ACC112 (cell line): ENCODE measurements around the gene ATXN7L3.
"Not testable (repeated sequence)": the region's sequence is repeated elsewhere in the genome, so short reads cannot be mapped to it uniquely, and the experiment has no call there.

Experiments used
- H2AFZ ChIP-seq: fragments of 200-600 bp; sonication (generic); one replicate; pipeline ENCODE4 v1.6.0; 2017; ENCODE audit warnings: antibody characterized with exemption, low read length; ENCODE audit not compliant: unreplicated experiment
- H3K27ac ChIP-seq: fragments of 200-600 bp; sonication (generic); 2 replicates; pipeline ENCODE4 v1.5.1; 2014; ENCODE audit warnings: low read depth, mild to moderate bottlenecking, antibody characterized with exemption, low read length, moderate library complexity
- H3K27me3 ChIP-seq: fragments of 200-600 bp; sonication (generic); 2 replicates; pipeline ENCODE4 v1.6.1; 2014; ENCODE audit warnings: mild to moderate bottlenecking, antibody characterized with exemption, low read length, moderate library complexity, mixed read lengths; ENCODE audit not compliant: insufficient read depth
- H3K36me3 ChIP-seq: fragments of 200-600 bp; sonication (generic); 2 replicates; pipeline ENCODE4 v1.6.1; 2016; ENCODE audit warnings: mild to moderate bottlenecking, antibody characterized with exemption, low read length, moderate library complexity, mixed read lengths; ENCODE audit not compliant: insufficient read depth
- H3K4me1 ChIP-seq: fragments of 200-600 bp; sonication (generic); one replicate; pipeline ENCODE4 v1.6.1; 2016; ENCODE audit warnings: low read length, mixed read lengths; ENCODE audit not compliant: insufficient read depth, unreplicated experiment, control insufficient read depth
- H3K4me3 ChIP-seq: fragments of 200-600 bp; sonication (generic); 2 replicates; pipeline ENCODE4 v1.5.1; 2014; ENCODE audit warnings: mild to moderate bottlenecking, low read depth, low read length
- H3K79me2 ChIP-seq: fragments of 200-600 bp; sonication (generic); one replicate; pipeline ENCODE4 v1.6.0; 2016; ENCODE audit warnings: low read length; ENCODE audit not compliant: control insufficient read depth, unreplicated experiment, insufficient read depth

ATXN7L3 gene

DNA sequence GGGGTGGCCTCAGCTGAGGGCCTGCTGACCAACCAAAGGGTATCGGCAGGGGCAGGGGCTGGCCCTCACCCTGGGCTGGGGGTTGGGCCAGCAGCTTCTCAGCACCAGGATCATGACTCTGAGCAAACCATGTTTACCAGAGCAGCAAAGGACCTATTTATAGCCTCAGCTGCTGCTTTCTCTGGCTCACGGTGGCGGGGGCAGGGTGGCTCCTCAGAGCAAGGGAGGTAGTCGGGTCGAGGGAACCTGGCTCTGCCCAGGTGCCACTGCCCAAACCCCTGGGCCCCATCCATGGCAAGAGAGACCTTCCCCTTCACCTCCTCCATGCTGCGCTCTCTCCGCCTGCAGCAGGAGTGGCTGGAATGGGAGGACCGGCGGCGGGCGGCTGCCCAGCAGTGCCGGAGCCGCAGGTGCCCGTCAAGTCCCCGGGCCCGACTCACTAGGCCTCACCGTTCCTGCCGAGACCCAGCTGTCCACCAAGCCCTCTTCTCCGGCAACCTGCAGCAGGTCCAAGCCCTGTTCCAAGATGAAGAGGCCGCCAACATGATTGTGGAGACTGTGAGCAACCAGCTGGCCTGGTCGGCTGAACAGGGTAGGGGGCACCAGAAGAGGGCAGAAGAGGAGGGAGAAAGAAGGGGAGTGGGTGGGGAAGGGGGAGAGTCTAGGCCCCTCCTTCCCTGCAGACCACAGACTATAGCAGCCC lies 29.0 kb downstream of the ATXN7L3 start, which contains the start of gene ASB16:
Gene ASB16, plus strand, starts transcription at position 206 of the 703 bp plus-strand sequence. Its CDS starts 86 bp downstream, at position 292.
- Histone ChIP-seq H3K27ac (no peak within 1 kb of the TSS), H3K36me3 (0 out of 2 replicates have a peak, but pooled peaks cover 3% of the 10 kb centered on the region), H2AFZ (no peak within 1 kb of the TSS), H3K4me3 (no peak within 1 kb of the TSS), H3K79me2 (no peaks in the 10 kb centered on the region), H3K27me3 (no peaks in the 10 kb centered on the region), H3K4me1 (peaks cover 11% of the 10 kb centered on the region)

DNA sequence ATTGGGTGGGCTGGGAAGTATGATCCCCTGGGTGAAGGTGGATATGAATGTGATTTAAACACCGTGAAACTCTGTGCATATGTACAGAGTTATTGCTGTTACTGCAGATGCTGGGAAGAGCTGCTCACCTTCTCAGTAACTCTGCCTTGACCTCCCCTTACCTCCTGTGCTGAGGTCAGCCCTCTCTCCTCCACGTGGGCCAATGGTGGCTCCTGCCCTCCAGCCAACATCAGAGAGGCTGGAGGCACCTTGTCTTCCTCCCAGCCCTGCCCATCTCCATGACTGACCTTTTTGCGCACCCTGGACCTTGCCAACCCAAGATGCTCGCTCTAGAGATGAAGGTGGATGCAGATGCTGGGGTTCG lies 29.6 kb downstream of the ATXN7L3 start:
- H3K27me3 ChIP-seq, result no peaks in the 10 kb centered on the region
- H3K27ac ChIP-seq, result no peak overlapping the region
- no peaks in the 10 kb centered on the region for H3K79me2 ChIP-seq
- H3K4me1 ChIP-seq, result peaks cover 11% of the 10 kb centered on the region
- H2AFZ ChIP-seq, result no peak overlapping the region
- no peaks in the 10 kb centered on the region for H3K36me3 ChIP-seq
- no peak overlapping the region for H3K4me3 ChIP-seq

DNA sequence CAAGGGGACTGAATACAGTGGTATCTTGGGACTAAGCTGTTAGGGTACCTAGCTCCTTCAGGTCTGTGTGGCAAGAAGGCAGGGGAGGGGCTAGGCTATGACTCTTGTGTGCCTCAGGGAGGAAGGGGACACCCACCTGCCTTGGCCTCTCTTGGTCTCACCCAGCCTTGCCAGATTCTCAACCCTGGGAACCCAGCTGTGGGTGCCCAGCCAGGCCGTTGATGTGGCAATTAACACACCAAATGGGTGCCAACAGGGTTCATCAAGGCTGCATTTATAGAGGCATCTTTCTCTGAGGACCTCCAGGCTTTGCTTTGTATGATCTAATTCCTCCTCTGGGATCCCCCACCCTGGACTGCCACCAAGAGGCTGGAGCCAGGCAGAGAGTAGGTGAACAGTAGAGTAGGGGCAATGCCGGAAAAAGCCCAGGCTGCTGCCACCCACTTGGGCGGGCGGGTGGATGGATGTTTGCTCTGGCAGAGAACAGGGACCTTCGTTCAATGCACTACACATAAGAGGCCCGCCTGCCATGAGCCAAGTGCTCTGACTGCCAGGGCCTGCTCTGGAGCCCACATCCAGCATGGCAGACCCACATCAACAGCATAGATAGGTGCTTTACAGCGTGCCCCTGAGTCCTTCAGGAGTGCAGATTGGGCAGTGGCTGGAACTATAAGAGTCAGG lies 32.4 kb downstream of the ATXN7L3 start:
- Histone ChIP-seq H3K4me3 (no peak overlapping the region), H2AFZ (no peak overlapping the region), H3K4me1 (peaks cover 11% of the 10 kb centered on the region), H3K27me3 (no peaks in the 10 kb centered on the region), H3K79me2 (no peaks in the 10 kb centered on the region), H3K27ac (no peak overlapping the region), H3K36me3 (no peaks in the 10 kb centered on the region)

DNA sequence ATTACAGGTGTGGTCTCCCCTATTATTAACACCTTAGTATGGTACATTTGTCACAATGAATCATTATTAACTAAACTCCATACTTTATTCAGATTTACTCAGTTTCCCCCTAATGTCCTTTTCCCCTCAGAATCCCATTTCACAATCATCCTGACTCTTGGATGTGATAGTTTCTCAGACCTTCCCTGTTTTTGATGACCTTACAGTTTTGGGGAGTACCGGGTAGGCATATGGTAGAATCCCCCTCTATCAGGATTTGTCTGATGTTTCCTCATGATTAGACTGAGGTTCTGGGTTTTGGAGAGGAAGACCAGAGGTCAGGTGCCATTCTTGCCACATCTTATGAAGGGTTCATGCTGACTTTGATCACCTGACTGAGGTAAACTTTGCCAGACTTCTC lies 35.2 kb downstream of the ATXN7L3 start:
- Histone ChIP-seq H3K27ac (no peak overlapping the region), H3K4me3 (no peak overlapping the region), H3K27me3 (no peaks in the 10 kb centered on the region), H3K36me3 (no peaks in the 10 kb centered on the region), H3K4me1 (no peaks in the 10 kb centered on the region), H3K79me2 (no peaks in the 10 kb centered on the region), H2AFZ (no peak overlapping the region)

DNA sequence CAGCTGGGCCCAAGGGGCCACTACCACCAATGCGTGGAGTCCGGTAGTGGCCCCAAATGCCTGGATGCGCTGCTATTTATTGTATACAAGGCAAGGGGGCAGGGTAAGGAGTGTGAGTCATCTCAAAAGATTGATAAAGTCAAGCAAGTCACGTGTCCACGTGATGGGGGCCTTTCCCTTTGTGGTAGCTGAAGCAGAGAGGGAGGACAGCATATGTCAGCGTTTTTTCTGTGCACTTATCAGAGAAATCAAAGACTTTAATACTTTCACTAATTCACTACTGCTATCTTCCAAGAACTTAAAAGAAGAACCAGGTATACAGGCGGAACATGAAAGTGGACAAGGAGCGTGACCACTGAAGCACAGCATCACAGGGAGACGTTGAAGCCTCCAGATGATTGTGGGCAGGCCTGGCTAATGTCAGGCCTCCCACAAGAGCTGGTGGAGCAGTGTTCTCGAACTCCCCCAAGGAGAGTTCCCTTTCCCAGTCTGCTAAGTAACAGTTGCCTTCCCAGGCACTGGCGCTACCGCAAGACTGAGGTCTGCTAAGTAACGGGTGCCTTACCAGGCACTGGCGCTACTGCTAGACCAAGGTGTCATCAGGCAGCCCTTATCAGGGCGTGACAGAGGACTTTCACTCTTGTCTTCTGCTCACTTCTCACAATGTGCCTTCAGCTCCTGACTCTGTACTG lies 40.0 kb downstream of the ATXN7L3 start:
- H3K27me3 ChIP-seq, result no peaks in the 10 kb centered on the region
- H3K79me2 ChIP-seq, result no peaks in the 10 kb centered on the region
- H3K36me3 ChIP-seq, result 0 out of 2 replicates have a peak, but pooled peaks cover 8% of the 10 kb centered on the region
- no peak overlapping the region for H2AFZ ChIP-seq
- H3K4me3 ChIP-seq, result no peak overlapping the region
- no peak overlapping the region for H3K27ac ChIP-seq
- no peaks in the 10 kb centered on the region for H3K4me1 ChIP-seq

DNA sequence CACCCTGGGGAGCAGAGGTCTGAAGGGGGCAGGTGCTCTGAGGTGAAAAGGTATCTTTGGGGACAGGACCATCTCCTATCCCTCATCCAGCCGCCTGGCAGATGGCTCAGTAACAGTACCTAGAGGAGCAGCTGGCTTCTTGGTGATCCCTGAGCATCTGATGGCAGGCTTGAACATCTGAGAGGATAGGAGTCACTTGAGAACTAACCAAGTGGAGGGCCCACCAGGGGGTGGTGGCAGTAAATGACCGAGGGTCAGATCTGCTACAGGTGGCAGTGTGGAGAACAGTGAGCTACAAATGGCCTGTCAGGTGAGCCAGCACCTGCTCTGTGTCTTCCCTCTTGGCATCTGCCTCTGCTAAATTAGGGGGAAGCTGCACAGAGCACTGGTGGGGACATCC lies 44.2 kb downstream of the ATXN7L3 start:
- H2AFZ ChIP-seq, result no peak overlapping the region
- no peak overlapping the region for H3K27ac ChIP-seq
- H3K4me3 ChIP-seq, result no peak overlapping the region
- no peaks in the 10 kb centered on the region for H3K4me1 ChIP-seq
- H3K79me2 ChIP-seq, result peaks cover 9% of the 10 kb centered on the region
- H3K27me3 ChIP-seq, result no peaks in the 10 kb centered on the region
- peaks cover 8% of the 10 kb centered on the region; the same call in 1 of the 2 replicates for H3K36me3 ChIP-seq

DNA sequence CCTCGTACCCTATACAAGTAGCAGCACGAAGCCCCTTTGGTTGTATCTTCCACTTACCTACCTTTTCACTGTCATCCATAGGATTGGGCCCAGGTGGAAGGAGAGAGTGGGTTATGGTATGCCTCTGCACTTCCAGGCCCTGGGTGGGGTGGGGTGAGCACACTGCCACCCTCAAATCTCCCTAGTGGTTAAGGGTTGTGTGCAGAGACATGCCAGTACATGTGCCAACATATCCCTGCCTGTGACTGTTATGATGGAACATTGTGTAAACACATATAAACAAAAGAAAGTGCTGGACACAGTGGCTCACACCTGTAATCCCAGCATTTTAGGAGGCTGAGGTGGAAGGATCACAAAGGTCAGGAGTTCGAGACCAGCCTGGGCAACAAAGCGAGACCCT lies 46.8 kb downstream of the ATXN7L3 start:
- Histone ChIP-seq H3K27me3 (no peaks in the 10 kb centered on the region), H3K4me3 (no peak overlapping the region), H3K36me3 (peaks cover 14% of the 10 kb centered on the region; the same call in 1 of the 2 replicates), H3K27ac (no peak overlapping the region), H3K4me1 (no peaks in the 10 kb centered on the region), H3K79me2 (peaks cover 24% of the 10 kb centered on the region), H2AFZ (no peak overlapping the region)

DNA sequence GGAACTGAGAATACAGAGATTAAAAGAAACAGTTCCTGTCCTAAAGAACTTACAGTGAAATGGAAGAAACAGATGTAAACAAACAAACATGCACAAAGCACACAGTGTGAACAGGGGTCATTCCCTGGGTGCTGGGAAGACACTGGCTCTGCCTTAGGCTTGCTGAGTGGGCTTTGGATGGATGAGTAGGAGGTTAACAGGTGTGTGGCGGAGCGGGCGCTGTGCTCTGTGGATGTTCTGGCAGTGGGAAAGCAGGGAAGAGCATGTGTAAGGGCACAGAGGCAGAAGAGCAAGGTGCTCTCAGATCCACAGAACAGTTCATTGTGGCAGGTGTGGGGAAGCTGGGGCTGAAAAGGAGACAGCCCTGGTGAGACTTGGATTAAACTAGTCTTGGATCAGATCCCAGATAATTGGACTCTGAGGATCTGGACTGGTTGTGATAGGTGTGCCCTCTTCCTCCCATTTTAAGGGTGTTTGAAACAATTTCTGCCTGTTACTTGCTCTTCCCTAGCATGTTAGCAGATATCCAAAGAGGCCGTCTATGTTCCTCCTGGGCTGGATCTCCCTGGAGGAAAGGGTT lies 49.8 kb downstream of the ATXN7L3 start:
- Histone ChIP-seq H3K27me3 (no peaks in the 10 kb centered on the region), H3K79me2 (peaks cover 24% of the 10 kb centered on the region), H3K36me3 (peaks cover 11% of the 10 kb centered on the region; the same call in 1 of the 2 replicates), H3K4me1 (no peaks in the 10 kb centered on the region), H3K4me3 (no peak overlapping the region), H3K27ac (no peak overlapping the region), H2AFZ (no peak overlapping the region)

DNA sequence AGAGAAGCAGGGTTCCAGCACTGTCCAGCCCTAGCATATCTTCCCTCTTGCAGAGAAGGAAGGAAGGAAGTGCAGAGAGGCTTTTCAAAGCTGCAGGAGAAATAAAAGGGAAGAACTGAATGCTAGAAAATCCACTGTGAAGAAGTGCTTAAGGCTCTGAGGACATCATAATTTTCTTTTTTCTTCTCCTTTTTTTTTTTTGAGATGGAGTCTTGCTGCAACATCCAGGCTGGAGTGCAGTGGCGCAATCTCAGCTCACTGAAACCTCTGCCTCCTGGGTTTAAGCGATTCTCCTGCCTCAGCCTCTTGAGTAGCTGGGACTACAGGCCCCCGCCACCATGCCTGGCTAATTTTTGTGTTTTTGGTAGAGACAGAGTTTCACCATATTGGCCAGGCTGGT lies 50.6 kb downstream of the ATXN7L3 start:
- not testable (repeated sequence) for H3K27me3 ChIP-seq, H3K27ac ChIP-seq, H3K4me1 ChIP-seq, H2AFZ ChIP-seq, H3K4me3 ChIP-seq
- H3K36me3 ChIP-seq, result peaks cover 11% of the 10 kb centered on the region; the same call in 1 of the 2 replicates
- peaks cover 24% of the 10 kb centered on the region for H3K79me2 ChIP-seq

DNA sequence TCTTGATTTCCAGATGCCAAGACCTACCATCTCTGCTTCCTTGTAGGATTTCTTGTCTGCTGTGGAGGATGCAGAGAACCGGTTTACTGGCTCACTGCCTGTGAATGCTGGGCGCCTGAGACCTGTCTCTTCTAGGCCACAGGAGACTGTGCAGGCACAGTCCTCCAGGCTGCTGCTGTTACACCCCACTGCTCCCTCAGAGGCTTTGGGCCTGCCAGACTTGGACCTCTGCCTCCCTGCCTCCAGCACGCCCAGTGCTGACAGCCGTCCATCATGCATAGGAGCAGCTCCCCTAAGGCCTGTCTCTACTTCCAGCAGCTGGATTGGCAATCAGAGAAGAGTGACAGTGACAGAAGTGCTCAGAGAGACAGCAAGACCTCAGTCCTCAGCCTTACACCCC lies 51.9 kb downstream of the ATXN7L3 start:
- H3K4me3 ChIP-seq, result no peak overlapping the region
- H3K79me2 ChIP-seq, result peaks cover 33% of the 10 kb centered on the region
- H2AFZ ChIP-seq, result no peak overlapping the region
- peaks cover 2% of the 10 kb centered on the region for H3K4me1 ChIP-seq
- peaks cover 11% of the 10 kb centered on the region; the same call in 1 of the 2 replicates for H3K36me3 ChIP-seq
- no peak overlapping the region for H3K27ac ChIP-seq
- H3K27me3 ChIP-seq, result no peaks in the 10 kb centered on the region
